PC-9 (cell line): Measurements from ENCODE around the gene EYA2. TPM values are rescaled to one million over a fixed set of nuclear protein-coding genes. Genes with fewer than 3 reads are reported as not detected.

Source experiments
- BruUV-seq: library from RNA; stranded (reverse); fragments of 400-500 nt; replicated peaks from 2 replicates; lab custom pipeline; 2021; lab: Mats Ljungman, UMichigan
- CTCF ChIA-PET: fragments of 300-600 bp; sonication (Branson Sonifier 250); formaldehyde crosslinking; loops from one replicate; lab custom pipeline; 2022; ENCODE audit warnings: antibody characterized with exemption; lab: Charles Lee
- POLR2A ChIA-PET: fragments of 300-600 bp; sonication (Branson Sonifier 250); formaldehyde crosslinking; loops from one replicate; lab custom pipeline; 2022; ENCODE audit warnings: antibody characterized with exemption; ENCODE audit not compliant: unreplicated experiment; lab: Charles Lee
- DNase-seq, 2 experiments: peaks; one replicate each; pipeline versions ENCODE4 v3.0.0 to v3.0.0-alpha.2; 2015 to 2022; ENCODE audit warnings: mixed read lengths in 1 of 2
- H2AFZ ChIP-seq: fragments of 200-600 bp; sonication (generic); 2 replicates; pipeline ENCODE4 v1.8.1; 2017; ENCODE audit warnings: antibody characterized with exemption
- H3F3A ChIP-seq: fragments of 200-600 bp; sonication (generic); 2 replicates; pipeline ENCODE4 v1.8.1; 2017; ENCODE audit warnings: antibody characterized with exemption, mild to moderate bottlenecking, low read depth; ENCODE audit not compliant: insufficient read depth
- H3K27ac ChIP-seq: fragments of 200-600 bp; sonication (generic); 2 replicates; pipeline ENCODE4 v1.6.1; 2016; ENCODE audit warnings: mixed run types
- H3K27me3 ChIP-seq: fragments of 200-600 bp; sonication (generic); 2 replicates; pipeline ENCODE4 v1.6.1; 2016; ENCODE audit warnings: low read depth, mixed run types; ENCODE audit not compliant: insufficient read depth
- H3K36me3 ChIP-seq: fragments of 200-600 bp; sonication (generic); 2 replicates; pipeline ENCODE4 v1.6.1; 2016; ENCODE audit warnings: low read depth, mixed run types
- H3K4me1 ChIP-seq: fragments of 200-600 bp; sonication (generic); replicated peaks from 2 replicates; pipeline ENCODE4 v1.6.1; 2016; ENCODE audit warnings: mixed run types; ENCODE audit not compliant: insufficient read depth
- H3K4me2 ChIP-seq: fragments of 200-600 bp; sonication (generic); 2 replicates; pipeline ENCODE4 v1.6.1; 2017; ENCODE audit warnings: mixed run types
- H3K4me3 ChIP-seq: fragments of 200-600 bp; sonication (generic); 2 replicates; pipeline ENCODE4 v1.6.1; 2016; ENCODE audit warnings: mixed run types
- H3K79me2 ChIP-seq: fragments of 200-600 bp; sonication (generic); 2 replicates; pipeline ENCODE4 v1.6.1; 2017; ENCODE audit warnings: low read depth, mixed run types
- H3K9me2 ChIP-seq: fragments of 200-600 bp; sonication (generic); 2 replicates; pipeline ENCODE4 v1.8.1; 2017; ENCODE audit warnings: mild to moderate bottlenecking; ENCODE audit not compliant: insufficient read depth
- H3K9me3 ChIP-seq: fragments of 200-600 bp; sonication (generic); 2 replicates; pipeline ENCODE4 v1.8.1; 2016; ENCODE audit warnings: low read depth; ENCODE audit not compliant: insufficient read depth
- H4K20me1 ChIP-seq: fragments of 200-600 bp; sonication (generic); 2 replicates; pipeline ENCODE4 v1.8.1; 2017; ENCODE audit not compliant: insufficient read depth
- CTCF ChIP-seq: fragments of 200-600 bp; sonication (generic); conservative IDR thresholded peaks from 2 replicates; pipeline ENCODE4 v1.6.1; 2017; ENCODE audit warnings: mixed run types, antibody characterized with exemption, mild to moderate bottlenecking, moderate library complexity
- EZH2 ChIP-seq: fragments of 200-600 bp; sonication (generic); IDR thresholded peaks from 2 replicates; pipeline ENCODE4 v1.8.0; 2017; ENCODE audit warnings: antibody characterized with exemption, low read depth
- intact Hi-C: fragments of 100-400 bp; cut with micrococcal nuclease; formaldehyde crosslinking; loops from one replicate; pipeline ENCODE4 v1.10.0; 2022; ENCODE audit not compliant: unreplicated experiment
- total RNA-seq: library from RNA; stranded (reverse); gene quantifications from 2 replicates; pipeline ENCODE4 v1.2.3, GENCODE V29; 2021

EYA2 gene
- total RNA-seq, 1 experiment from 2014 or later, result not detected

- Histone ChIP-seq H3K27me3 (peaks cover 17% of the 10 kb centered on the region; the same call in 1 of the 2 replicates), H3K36me3 (no peaks in the 10 kb centered on the region), H3K4me1 (no peaks in the 10 kb centered on the region), H3F3A (no peaks in the 10 kb centered on the region), H3K9me2 (no peaks in the 10 kb centered on the region), H3K9me3 (no peaks in the 10 kb centered on the region), H3K79me2 (no peaks in the 10 kb centered on the region), H3K4me3 (no peak overlapping the region), H2AFZ (no peak overlapping the region), H3K4me2 (no peak overlapping the region), H3K27ac (no peak overlapping the region), H4K20me1 (no peaks in the 10 kb centered on the region)
- TF ChIP-seq CTCF, result no peak
- TF ChIP-seq EZH2, result no peak
- BruUV-seq, result no TSS peak
- POLR2A ChIA-PET, result no interaction called here
- no peak for DNase-seq
- CTCF ChIA-PET, result no interaction called here
- intact Hi-C loops, result no loop called here
These were observed 42.9 kb upstream of the EYA2 start for GRCh38 chr20:46851746-46852145.

GRCh38 chr20:46852313-46852712 is 42.3 kb upstream of the EYA2 start:
- TF ChIP-seq EZH2 (no peak), CTCF (no peak)
- CTCF ChIA-PET, result no interaction called here

GRCh38 chr20:46853926-46854325 is 40.7 kb upstream of the EYA2 start:
- no peak for DNase-seq
- TF ChIP-seq CTCF, result no peak
- no peak for TF ChIP-seq EZH2
- no peaks in the 10 kb centered on the region for H3K36me3 ChIP-seq
- no TSS peak for BruUV-seq
- POLR2A ChIA-PET, result no interaction called here
- CTCF ChIA-PET, result no interaction called here
- no peaks in the 10 kb centered on the region for H3K4me1 ChIP-seq
- H3K9me2 ChIP-seq, result no peaks in the 10 kb centered on the region
- intact Hi-C loops, result no loop called here
- no peak overlapping the region for H3K4me3 ChIP-seq
- H3K79me2 ChIP-seq, result no peaks in the 10 kb centered on the region
- no peak overlapping the region for H3K4me2 ChIP-seq
- H2AFZ ChIP-seq, result no peak overlapping the region
- H3K27me3 ChIP-seq, result peaks cover 14% of the 10 kb centered on the region; the same call in 1 of the 2 replicates
- H3K9me3 ChIP-seq, result no peaks in the 10 kb centered on the region
- no peaks in the 10 kb centered on the region for H3F3A ChIP-seq
- H4K20me1 ChIP-seq, result no peaks in the 10 kb centered on the region
- H3K27ac ChIP-seq, result no peak overlapping the region

More at GRCh38 chr20:46852313-46852712, 42.3 kb upstream of the EYA2 start:
- no peaks in the 10 kb centered on the region for H3K36me3 ChIP-seq
- H3K9me2 ChIP-seq, result no peaks in the 10 kb centered on the region
- H3K27me3 ChIP-seq, result peaks cover 17% of the 10 kb centered on the region; the same call in 1 of the 2 replicates
- H3K27ac ChIP-seq, result no peak overlapping the region
- H3K4me1 ChIP-seq, result no peaks in the 10 kb centered on the region
- H4K20me1 ChIP-seq, result no peaks in the 10 kb centered on the region
- H3K4me2 ChIP-seq, result no peak overlapping the region
- no peak overlapping the region for H2AFZ ChIP-seq
- H3K4me3 ChIP-seq, result no peak overlapping the region
- BruUV-seq, result no TSS peak
- H3F3A ChIP-seq, result no peaks in the 10 kb centered on the region
- no peak for DNase-seq
- H3K9me3 ChIP-seq, result no peaks in the 10 kb centered on the region
- POLR2A ChIA-PET, result no interaction called here
- no peaks in the 10 kb centered on the region for H3K79me2 ChIP-seq
- intact Hi-C loops, result no loop called here
